Spleen (tissue), 7 donors: ENCODE measurements around the gene CD37.
A peak's percentile ranks its signal among the peaks of the same experiment; 100 is the strongest.

ENCODE experiments used
- CTCF ChIP-seq, 11 experiments: fragments of 200-600 bp in 7 of 11; fragments of 450-650 bp in 4 of 11; sonication (generic) in 4 of 11; IDR thresholded peaks in 8 of 11; conservative IDR thresholded peaks in 3 of 11; 1 replicate in 7 of 11; 2 replicates in 4 of 11; pipeline versions ENCODE4 v1.4.0 to v1.8.0; 2016 to 2021; ENCODE audit warnings: antibody characterized with exemption in 11 of 11, inconsistent platforms in 4 of 11, mild to moderate bottlenecking in 1 of 11
- POLR2AphosphoS5 ChIP-seq, 3 donors: sonication (generic); formaldehyde crosslinking; IDR thresholded peaks; one replicate each; pipeline ENCODE4 v1.5.1; 2017; ENCODE audit warnings: antibody characterized with exemption in 3 of 3
- donor health status: DM: no; HTN: no; CAD: no; lungs with moderate emphysema.
- donor health status: DM: no; HTN: no; CAD: no.
- donor health status: DM: no; HTN: no; CAD: no.

GRCh38 chr19:49324801-49325576 lies 10.2 kb upstream of the CD37 start, which contains the start of gene SLC6A16:
- TF ChIP-seq CTCF (IDR thresholded peaks at IDR 0.05 in 8 of 11, conservative IDR thresholded peaks at IDR 0.05 in 3 of 11) (no peak), POLR2AphosphoS5 (IDR thresholded peaks at IDR 0.05) (peak in 1 of 3 donors; percentile 45)
